ENCODE measurements around the gene DPYSL4.

DPYSL4 gene

DNA sequence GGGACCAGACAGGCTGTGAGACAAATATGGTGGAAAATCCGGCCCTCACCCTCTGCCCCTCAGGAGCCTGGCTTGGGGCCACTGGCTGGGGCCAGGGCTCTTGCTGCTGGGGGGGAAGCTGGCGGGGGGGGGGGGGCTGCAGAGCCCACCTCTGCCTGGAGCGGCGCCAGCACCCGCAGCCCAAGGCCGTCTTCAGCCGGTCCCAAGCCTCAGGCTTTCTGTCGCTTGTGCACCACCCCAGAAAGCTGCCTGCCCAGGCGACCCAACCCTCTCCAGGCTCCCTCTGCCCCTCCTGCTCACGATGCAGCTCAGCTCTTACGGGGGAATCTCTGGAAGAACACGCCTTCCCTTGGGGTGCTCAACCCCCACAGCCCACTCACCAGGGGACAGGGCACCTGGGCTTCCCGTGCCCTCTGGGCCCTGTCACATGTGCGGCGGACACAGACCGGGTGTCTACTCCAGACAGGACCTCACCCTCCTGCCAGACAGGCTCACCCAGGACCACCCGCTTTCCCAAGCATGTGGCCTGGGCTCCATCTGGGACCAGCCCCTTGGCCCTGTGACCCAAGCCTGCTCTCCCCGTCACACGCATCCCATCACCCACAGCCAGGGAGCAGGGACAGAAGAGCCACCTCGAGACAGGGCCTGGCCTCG, 43.9 kb downstream of the DPYSL4 start:
- DNase-seq: no peak

DNA sequence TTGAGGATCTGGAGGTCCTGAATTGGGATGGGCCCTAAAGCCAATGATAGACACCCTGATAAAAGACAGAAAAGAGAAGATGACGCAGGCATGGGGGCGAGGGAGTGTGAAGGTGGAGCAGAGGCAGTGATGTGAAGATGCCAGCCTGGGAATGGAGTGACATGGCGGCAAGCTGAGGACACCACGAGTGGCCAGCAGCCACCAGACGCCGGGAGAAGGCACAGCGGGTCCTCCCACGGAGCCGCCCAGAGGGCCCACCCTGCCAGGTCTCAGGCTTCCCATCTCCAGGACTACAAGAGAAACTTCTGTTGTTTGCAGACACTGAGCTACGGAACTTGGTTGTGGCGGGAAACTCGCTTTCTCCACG, 44.9 kb downstream of the DPYSL4 start:
- no peak for DNase-seq

DNA sequence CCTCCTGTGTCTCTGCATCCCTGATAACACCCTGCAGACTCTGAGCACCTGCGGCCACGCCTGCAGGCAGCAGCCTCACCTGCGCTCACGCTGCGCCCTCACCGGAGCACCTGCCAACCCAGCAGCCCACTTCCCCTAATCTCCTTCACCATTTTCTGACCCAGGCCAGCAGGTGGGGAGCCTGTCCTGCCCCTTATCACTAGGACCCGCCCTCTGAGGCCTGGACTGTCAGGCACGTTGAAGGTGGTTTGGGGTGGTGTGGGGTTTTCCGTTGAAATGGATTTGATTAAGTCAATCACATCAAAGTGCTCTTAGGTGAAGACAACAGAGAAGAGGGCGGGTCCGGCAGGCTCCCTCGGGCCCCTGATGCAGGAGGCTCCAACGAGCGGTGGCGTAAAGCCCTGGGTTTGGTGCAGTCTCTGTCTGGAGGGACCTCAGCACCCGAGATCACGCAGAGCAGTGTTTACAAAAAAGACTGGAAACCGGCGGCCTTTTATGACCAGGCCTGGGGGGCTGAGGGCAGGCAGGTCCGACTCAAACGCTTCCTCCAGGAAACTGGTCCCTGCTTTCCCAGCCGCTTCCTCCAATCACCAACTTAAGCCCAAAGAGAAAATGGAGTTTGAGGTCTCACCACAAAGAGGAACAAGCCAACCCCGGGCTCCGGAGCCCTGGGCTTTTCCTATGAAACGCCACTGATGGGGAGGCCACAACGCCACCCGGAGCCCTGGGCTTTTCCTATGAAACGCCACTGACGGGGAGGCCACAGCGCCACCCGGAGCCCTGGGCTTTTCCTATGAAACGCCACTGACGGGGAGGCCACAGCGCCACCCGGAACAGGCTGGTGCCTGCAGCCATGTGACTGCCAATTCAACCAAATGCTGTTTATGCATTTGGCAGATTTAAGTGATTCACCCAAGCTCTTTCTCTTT, 45.5 kb downstream of the DPYSL4 start:
- no peak for DNase-seq

DNA sequence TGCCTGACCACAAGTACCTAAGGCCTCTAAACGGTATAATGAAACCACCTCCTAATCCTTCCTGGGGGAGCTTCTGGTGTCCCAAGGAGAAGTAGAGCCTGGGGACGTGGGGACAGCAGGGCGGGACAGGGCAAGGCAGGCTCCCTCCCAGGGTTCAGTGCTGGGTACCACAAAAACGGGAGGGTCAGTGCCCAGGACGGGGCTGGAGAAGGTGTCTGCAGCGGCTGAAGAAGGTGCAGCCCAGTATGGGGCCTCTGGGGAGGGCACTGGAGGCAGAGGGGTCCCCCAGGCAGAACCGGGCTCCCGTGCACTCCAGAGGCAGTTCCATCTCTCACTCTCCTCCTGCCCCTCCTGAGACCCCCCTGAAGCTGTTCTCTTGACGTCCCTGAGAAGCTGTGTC, 46.2 kb downstream of the DPYSL4 start:
- DNase-seq: no peak

DNA sequence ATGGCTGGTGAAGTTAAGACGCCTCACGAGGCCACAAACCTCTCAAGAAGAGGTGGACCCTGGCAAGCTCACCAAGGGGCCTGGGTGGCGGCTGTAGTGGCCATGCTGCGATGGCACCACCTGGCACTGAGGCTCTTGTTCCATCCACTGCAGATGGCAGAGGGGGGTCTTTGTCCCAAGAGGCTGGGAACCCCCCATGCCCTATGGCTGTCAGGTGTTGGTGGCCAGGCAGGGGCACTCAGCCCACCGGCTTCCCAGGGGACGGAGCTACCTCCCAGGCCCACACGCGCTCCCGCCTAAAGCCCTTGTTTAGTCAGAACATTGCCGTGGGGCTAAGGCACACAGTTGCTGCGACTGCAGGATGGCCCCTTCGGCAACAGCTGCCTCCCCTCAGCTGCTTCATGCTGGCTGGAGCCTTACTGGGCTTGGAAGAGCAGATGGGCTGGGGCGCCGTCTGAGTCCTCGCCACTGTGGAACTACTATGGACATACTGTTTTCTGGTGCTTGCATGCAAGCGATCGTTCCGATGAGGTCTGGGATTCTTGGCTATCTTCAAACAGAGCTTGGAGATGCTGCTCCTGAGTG, 46.8 kb downstream of the DPYSL4 start:
- DNase-seq: no peak

DNA sequence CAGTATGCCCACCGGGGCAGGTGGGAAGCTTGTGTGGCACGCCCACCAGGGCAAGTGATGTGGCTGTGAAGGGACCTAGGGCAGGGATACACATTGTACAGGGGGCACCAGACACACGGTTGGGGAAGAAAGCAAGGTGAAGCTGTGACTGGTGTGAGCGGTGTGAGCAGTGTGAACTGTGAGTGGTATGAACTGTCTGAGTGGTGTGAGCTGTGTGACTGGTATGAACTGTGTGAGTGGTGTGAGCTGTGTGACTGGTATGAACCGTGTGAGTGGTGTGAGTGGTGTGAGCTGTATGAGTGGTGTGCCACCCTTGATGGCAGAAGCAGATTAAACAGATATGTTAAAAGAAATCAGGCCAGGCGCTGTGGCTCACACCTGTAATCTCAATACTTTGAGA, 48.1 kb downstream of the DPYSL4 start:
- no peak for DNase-seq

DNA sequence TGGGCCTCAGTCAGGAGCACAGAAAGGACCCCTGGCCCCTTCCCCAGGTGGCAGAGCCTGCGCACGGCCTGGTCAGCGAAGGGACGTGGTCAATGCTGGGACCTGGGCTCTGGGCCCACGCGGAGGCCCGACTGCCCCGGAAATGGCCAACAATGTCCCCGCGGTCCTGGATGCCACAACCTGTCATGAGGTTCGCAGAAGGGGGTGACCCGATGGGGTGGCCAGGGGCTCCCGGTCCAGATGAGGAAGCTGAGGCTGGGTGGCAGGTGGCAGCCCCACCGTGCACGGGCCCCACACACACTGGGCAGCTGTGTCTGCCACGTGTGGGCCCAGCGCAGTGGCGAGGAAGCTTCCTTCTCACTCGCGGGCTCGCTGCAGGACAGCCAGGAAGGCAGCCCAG, 49.4 kb downstream of the DPYSL4 start:
- DNase-seq: no peak

DNA sequence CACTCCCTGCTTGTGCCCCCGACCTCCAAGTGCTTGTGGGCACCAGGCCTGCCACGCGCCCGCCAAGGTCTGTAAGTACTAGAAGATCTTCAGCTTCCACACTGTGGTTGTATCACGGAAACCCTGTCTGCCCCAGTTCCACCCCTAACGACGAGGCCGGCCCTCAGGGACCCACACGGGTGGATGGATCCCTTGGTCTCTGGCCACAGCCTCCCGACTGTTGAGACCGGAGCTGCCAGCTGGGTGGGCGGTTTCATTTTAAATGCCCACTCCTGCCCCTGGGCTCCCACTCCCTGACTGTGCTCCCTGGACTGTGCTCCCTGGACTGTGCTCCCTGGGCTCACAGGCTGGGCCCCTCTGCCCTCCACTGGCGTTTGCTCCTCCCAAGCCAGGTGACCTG, 50.1 kb downstream of the DPYSL4 start:
- no peak for DNase-seq

DNA sequence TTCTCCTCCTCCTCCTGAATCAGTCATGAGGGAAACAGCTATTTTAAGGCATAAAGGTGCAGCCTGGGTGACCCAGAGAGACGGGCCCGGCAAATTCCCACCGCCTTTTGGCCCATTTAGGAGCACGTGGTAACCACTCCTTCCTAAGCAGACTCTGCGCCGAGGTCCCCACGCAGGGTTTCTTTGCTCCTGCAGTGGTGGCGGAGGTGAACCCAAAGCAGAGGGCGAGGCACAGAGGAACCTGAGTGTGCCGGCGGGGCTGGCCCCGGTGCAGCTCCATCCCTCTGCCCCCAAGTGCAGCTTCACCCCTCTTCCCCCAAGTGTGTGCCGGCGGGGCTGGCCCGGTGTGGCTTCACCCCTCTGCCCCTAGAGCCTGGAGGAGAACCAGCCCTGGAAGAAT, 50.6 kb downstream of the DPYSL4 start:
- DNase-seq: no peak

DNA sequence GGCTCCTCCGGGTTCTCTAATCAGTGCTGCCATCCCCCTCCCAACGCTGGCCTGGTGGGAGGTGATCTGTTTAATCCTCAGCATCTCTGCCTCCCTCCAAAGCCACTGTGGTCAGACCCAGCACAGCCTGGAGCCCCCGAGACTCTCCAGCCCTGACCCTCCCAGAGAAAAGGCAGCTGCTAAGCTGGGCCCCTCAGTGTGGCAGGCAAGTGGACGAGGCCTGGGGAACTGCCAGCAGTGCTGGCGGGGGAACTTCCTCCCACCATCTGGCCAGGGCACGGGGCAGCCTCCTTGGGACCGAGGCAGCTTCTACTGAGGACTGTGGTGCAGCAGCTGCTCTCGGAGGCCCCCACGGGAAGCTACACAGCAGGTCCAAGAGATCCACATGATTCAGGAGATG, 51.1 kb downstream of the DPYSL4 start:
- DNase-seq: peak; percentile 74

DNA sequence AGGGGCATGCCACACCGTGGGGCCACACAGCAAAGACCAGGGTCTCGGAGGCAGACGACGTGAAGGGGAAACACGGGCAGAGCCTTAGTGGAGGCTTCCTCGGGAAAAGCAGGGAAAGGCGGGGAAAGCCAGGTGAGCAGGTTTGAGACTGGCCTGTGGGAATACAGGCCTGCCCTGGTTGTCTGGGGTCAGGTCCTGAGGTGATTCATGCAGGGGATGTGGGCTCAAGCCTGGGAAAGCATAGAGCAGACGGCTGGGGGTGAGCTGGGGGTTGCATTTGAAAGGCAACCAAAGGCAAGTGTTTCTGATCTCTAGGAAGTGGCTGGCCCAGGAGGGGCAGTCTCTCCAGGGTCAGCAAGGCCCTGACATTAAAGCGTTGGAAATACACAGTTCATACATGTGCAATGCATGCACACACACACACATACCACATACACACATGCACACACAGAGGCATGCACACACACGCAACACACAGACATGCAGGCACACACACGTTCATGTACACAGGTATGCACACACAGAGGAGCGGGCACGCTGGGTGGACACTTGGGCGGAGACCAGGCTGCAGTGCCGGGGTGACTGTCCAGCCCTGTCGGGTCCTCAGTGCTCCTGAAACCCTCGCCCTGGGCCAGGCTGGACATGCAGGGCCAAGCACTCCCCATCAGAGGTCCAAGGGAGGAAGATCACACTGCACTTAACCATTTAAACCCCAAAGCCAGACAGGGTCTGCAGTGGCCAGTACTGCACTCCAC, 51.8 kb downstream of the DPYSL4 start:
- DNase-seq: no peak

DNA sequence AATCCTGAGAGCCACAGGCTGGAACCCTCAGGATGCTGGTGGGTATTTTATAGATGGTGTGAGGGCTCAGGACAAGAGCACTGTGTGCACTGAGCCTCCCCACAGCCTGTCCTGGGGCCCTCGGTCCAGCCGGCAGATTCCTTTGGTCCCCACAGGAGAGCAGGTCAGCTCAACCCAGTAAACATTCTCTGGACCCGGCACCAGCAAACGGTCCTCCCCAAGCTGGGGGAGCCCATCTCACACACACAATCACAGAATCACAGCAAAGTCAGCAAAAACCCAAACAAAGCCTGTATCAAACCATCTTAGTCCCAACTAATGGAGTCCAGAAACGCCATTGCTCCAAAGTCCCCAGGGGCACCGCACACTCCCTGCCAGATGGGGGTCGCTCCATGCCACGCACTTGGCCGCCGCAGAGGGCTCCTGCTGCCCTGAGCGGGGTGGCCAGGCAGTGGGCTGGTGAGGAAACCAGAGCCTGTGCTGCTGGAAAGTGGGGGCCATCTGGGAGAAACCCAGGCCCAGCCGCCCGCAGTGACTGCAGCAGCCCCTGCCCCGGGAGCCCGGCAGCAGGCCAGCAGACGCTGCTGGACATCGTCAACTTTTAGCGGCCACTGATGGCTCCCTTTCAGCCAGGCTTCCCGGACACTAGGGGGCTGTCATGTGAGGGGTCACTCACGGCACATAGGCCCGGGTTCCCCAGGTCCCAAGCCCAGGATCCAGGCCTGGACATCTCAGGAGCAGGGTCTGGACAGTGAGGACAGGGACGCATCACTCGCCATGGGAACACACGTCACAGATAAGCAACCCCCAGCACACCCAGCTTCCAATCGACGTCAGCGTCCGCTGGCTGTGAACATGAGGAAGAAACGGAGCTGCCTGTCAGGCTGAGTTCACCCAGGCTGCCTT, 52.6 kb downstream of the DPYSL4 start:
- peak; percentile 63 for DNase-seq

DNA sequence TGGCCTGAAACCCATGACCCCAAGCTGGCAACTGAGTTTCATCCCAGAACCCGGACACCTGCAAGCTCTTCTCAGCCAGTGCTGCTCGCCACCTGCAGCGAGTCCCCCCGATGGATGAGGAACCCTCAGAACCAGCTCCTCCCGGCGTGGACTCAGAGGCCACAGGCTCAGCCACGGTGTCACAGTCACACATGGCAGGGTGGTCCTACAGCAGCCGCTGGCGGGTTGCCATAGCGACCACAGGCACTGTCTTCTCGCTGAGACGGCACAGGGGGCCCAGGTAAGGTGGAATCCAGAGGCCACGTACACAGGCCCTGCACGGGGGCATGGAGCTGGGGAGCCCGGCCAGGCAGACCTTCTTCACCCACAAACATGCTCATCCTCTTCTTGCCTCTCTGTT, 53.4 kb downstream of the DPYSL4 start:
- peak; percentile 60 for DNase-seq

DNA sequence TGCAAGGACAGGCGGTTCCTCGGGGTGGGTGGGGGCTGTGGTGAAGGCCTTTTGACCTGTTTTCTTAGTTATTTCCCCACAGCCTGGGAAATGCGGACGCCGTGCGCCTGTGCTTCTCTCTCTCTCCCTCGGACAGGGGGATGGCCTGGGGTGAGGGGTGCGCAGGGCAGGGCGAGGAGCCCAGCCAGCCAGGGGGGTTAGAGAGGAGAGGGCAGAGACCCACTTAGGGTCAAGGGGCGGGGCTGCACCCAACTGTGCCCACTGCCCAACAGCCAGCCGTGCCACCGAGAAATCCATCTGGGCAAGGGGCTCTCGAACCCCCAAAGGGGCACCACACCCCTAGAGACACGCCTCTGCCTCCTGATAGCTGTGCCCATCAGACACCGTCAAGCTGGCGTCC, 53.8 kb downstream of the DPYSL4 start:
- no peak for DNase-seq

DNA sequence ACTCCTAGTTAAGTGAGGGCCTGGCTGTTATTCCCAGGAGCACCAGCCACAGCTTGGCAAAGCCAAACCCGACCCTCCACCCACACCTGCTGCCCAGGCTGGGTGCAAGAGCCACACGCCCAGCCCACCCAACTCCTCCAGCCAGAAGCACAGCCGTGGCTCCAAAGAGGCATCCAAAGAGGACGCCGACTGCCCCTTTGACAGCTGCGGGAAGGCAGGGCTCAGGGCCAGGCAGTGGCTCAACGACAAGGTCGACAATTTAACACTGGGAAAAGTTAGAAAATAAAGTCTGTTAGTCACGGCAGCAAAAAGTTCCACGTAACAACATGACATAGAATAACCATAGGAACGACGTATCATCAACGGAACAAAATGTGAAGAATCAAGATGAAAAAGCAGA, 54.3 kb downstream of the DPYSL4 start:
- no peak for DNase-seq

DNA sequence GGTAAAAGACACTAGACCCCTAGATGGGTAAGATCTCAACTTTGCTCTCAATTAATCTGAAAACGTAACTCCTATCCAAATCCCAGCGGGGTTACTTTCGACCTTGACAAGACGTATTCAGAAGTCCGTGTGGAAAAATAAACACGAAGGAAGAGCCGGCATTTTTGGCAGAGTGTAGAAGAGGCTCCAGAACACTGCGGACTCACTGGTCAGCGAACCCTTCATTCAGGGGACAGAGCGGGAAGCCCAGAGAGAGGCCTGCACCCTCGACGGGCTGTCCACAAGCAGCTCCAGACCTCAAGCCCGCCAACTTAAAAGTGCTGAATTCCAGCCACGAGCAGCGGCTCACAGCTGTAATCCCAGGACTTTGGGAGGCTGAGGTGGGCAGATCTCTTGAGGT, 54.7 kb downstream of the DPYSL4 start:
- DNase-seq: no peak

DNA sequence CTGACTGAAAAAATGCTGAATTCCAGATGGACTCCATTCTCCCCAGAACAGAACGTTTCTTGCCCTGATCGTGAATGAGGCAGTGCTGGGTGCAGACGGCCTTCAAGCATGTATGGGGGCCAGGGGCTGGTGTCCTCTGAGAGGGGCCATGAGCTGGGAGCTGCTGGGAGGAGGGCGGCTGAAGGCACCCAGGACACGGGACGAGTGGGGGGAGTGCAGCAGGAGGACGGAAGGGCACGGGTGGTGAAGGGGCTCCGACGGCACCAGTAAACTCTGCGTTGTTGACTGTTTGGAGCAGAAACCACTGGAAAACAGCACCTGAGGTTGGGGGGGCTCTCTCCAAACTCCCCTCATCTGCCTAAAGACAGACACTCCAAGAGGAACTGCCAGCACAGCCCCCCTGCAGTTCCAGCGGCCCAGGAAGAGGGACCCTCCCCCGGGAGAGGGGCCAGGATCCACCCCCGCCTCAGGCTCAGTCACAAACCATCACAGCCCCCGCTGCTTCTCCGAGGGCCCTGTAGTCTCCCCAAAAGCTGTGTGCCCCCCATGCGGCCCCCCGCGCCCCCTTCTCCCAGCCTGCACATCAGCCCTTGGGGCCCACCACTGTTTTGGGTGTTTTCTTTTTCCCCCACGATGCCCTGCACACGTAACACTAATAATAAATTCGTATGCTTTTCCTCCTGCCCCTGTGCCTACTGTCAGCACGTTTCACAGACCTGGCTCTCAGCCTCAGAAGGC, 55.5 kb downstream of the DPYSL4 start:
- DNase-seq: no peak

DNA sequence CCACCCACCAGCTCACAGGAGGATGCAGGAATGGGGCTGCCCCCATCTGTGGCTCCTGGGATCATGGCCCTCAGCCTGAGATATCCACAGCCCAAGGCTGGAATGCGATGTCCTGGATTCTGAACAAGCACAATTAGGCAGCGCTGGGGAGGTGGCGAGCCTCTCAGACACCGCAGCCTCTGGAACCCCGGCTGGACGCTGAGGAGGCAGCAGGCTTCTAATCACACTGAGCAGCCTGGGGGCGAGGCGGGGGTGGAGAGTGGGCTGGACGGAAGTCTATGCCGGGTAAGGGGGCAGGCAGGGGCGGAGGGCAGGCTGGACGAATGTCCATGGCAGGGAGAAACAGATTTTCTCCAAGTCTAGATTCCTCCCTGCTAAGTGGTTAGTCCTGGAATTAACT, 56.4 kb downstream of the DPYSL4 start:
- peak; percentile 55 for DNase-seq

DNA sequence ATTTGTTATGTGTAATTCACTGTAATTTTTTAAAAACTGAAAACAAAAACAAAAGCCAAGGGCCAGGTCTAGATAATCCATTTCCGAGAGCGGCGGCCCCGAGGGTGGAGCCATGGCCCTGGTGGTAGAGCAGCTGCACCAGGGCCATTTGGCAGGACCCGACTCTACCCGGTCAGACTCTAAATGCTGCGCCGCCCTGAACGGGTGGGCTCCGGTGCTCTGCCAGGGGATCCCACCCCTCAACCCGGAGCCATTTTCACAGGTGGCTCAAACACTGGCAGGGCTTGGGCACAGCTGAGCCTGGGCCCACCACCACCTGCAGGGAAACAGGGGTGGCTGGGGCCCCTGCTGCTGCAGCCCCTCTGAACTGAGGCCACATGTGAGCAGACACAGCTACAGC, 56.9 kb downstream of the DPYSL4 start:
- no peak for DNase-seq

DNA sequence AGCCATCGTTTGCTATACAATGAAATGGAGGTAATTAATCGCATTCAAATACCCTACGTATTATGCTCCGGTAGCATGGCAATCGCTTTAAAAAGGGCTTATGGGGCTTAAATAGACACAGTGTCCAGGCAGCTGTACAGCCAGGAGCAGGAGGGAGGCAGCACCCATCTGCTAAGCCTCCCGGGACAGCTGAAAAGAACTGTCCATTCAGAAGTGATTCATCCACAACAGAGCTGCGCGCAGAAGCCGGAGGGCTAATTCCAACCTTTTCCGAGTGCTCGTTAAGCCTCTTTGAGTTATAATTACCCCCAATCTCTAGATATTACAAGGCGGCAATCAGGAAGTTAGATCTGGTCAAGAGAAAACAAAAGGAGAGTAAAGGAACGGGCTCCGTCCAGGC, 58.3 kb downstream of the DPYSL4 start:
- DNase-seq: peak; percentile 75

DNA sequence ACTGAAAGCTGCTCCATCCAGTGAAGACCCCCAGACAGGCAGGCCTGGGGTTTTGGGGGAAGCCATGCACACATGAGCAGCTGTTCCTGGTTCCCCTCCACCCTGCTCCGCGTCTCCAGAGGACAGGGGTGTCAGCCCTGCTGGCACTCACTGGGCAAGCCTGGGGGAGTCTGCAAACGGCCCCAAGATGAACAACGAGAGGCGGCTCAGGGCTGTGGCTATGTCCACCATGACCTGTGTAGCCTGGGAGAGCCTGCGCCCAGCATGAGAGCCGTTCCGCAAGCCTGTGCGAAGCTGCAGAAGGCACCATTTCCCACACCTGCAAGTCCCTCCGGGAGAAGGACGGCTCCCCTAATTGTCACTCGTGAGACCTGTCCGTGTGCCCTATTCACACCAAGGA, 59.5 kb downstream of the DPYSL4 start:
- DNase-seq: no peak

DNA sequence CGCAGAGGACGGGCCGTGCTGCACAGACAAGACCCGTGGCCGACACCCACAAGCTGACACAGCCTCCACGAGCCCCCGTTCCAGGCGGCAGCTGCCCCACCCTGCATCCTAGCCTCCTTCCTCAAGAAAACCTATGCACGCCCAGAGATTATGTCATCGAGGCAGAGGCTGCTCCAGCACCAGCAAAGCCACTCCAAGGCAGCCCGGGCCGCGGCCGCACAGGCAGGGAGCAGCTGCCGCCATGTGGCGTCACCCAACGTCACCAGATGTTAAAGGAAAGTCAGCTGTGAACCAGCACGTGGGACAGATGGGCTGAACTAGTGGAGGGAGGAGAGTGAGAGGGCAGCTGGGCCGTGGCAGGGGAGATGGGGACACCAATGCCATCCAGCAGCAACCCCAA, 61.2 kb downstream of the DPYSL4 start:
- DNase-seq: peak; percentile 72
